ENCODE results near the gene LRRC34.

Gene LRRC34

GRCh38 chr3:169812332-169813235 is at the start of gene LRRC34, which contains the start of gene LRRIQ4:
LRRC34 (minus strand) TSS chr3:169812904; CDS start chr3:169812548, 356 bp downstream.
LRRIQ4 (plus strand) TSS chr3:169812870; CDS start chr3:169821922, 9,052 bp downstream.
- peak; percentile 90 for DNase-seq

GRCh38 chr3:169861871-169862270 is 49.2 kb upstream of the LRRC34 start:
- DNase-seq: no peak

- no peak for DNase-seq
These were observed 45.1 kb upstream of the LRRC34 start for GRCh38 chr3:169857811-169858210.

GRCh38 chr3:169855514-169855913 is 42.8 kb upstream of the LRRC34 start:
- DNase-seq: no peak

GRCh38 chr3:169850618-169851017 is 37.9 kb upstream of the LRRC34 start:
- no peak for DNase-seq

GRCh38 chr3:169848741-169849140 is 36.0 kb upstream of the LRRC34 start:
- no peak for DNase-seq

- no peak for DNase-seq
These were observed 35.2 kb upstream of the LRRC34 start for GRCh38 chr3:169847896-169848295.

- DNase-seq: no peak
These were observed 33.9 kb upstream of the LRRC34 start for GRCh38 chr3:169846458-169847193.

- DNase-seq: no peak
These were observed 30.3 kb upstream of the LRRC34 start for GRCh38 chr3:169842960-169843359.

- no peak for DNase-seq
These were observed 28.5 kb upstream of the LRRC34 start for GRCh38 chr3:169841171-169841570.

GRCh38 chr3:169838511-169839030 is 25.9 kb upstream of the LRRC34 start:
- no peak for DNase-seq

- DNase-seq: no peak
These were observed 24.2 kb upstream of the LRRC34 start for GRCh38 chr3:169836942-169837275.

- no peak for DNase-seq
These were observed 23.6 kb upstream of the LRRC34 start for GRCh38 chr3:169836078-169836941.

GRCh38 chr3:169835533-169835932 is 22.8 kb upstream of the LRRC34 start:
- DNase-seq: no peak

- no peak for DNase-seq
These were observed 15.0 kb upstream of the LRRC34 start for GRCh38 chr3:169827712-169828111.

GRCh38 chr3:169825316-169825715 is 12.6 kb upstream of the LRRC34 start:
- DNase-seq: no peak

- no peak for DNase-seq
These were observed 10.3 kb upstream of the LRRC34 start for GRCh38 chr3:169822983-169823382.

GRCh38 chr3:169822540-169822939 is 9.8 kb upstream of the LRRC34 start:
- no peak for DNase-seq

GRCh38 chr3:169822091-169822490 is 9.4 kb upstream of the LRRC34 start:
- DNase-seq: no peak

- DNase-seq: no peak
These were observed 5.6 kb upstream of the LRRC34 start for GRCh38 chr3:169818316-169818715.

- DNase-seq: no peak
These were observed 3.0 kb upstream of the LRRC34 start for GRCh38 chr3:169815590-169816150.

- peak; percentile 75 for DNase-seq
These were observed 1.2 kb upstream of the LRRC34 start for GRCh38 chr3:169813757-169814517.

Data from GF-D8 (cell line).